Endothelial cell of umbilical vein (primary cell): ENCODE results near the gene GLIS2. TPM values are rescaled to one million over a fixed set of nuclear protein-coding genes. Genes with fewer than 3 reads are reported as not detected.

Experiments used
- BruUV-seq: library from RNA; stranded (reverse); fragments of 400-500 nt; replicated peaks from 2 replicates; lab custom pipeline; 2021; lab: Mats Ljungman, UMichigan
- CTCF ChIA-PET: fragments of 300-600, 350-600 bp; sonication (Branson Sonifier 250); formaldehyde crosslinking; loops from one replicate; lab custom pipeline; 2021; ENCODE audit warnings: antibody characterized with exemption, inconsistent platforms; lab: Charles Lee
- POLR2A ChIA-PET: fragments of 300-600, 350-600 bp; sonication (Branson Sonifier 250); formaldehyde crosslinking; loops from one replicate; lab custom pipeline; 2021; ENCODE audit warnings: antibody characterized with exemption, inconsistent platforms; lab: Charles Lee
- DNase-seq: peaks from one replicate; pipeline ENCODE4 v3.0.0-alpha.2; 2011; ENCODE audit warnings: low read depth, low spot score
- FAIRE-seq: peaks from 2 replicates; lab custom pipeline; 2011; peaks lifted over from hg19 to GRCh38; lab: Jason Lieb, UNC
- H2AFZ ChIP-seq: 2 replicates; pipeline ENCODE4 v1.6.0; 2012; ENCODE audit warnings: low read depth, low read length, control low read depth, inconsistent platforms
- H3K27ac ChIP-seq: 2 replicates; pipeline ENCODE4 v1.5.1; 2011; ENCODE audit warnings: low read depth, mild to moderate bottlenecking, control low read depth, low read length, moderate library complexity; ENCODE audit not compliant: insufficient read depth
- H3K27me3 ChIP-seq, 2 experiments: 2 replicates each; pipeline versions ENCODE4 v1.6.0 to v1.6.1; 2011; ENCODE audit warnings: low read length in 2 of 2, mixed read lengths in 1 of 2; ENCODE audit not compliant: control insufficient read depth in 2 of 2, insufficient read depth in 2 of 2
- H3K36me3 ChIP-seq, 2 experiments: 2 replicates in 1 of 2; 3 replicates in 1 of 2; pipeline ENCODE4 v1.5.1; 2011; ENCODE audit warnings: low read length in 2 of 2, mild to moderate bottlenecking in 1 of 2, moderate library complexity in 1 of 2; ENCODE audit not compliant: control insufficient read depth in 2 of 2, insufficient read depth in 2 of 2; ENCODE audit errors: extremely low read depth in 1 of 2
- H3K4me1 ChIP-seq: 3 replicates; pipeline ENCODE4 v1.5.1; 2011; ENCODE audit warnings: mild to moderate bottlenecking, low read length; ENCODE audit not compliant: control insufficient read depth, insufficient read depth; ENCODE audit errors: extremely low read depth
- H3K4me2 ChIP-seq: 2 replicates; pipeline ENCODE4 v1.6.1; 2011; ENCODE audit warnings: low read length, control low read depth, mixed read lengths; ENCODE audit not compliant: insufficient read depth
- H3K4me3 ChIP-seq, 3 experiments: fragments of 200-600 bp in 1 of 3; sonication (generic), shearing (Covaris generic) in 1 of 3; replicated peaks in 1 of 3; 2 replicates each; pipeline ENCODE4 v1.5.1; 2011 to 2016; ENCODE audit warnings: control low read depth in 3 of 3, low read length in 3 of 3, mild to moderate bottlenecking in 2 of 3, inconsistent platforms in 1 of 3, low read depth in 1 of 3, moderate library complexity in 1 of 3; ENCODE audit not compliant: insufficient read depth in 1 of 3
- H3K79me2 ChIP-seq: 2 replicates; pipeline ENCODE4 v1.6.0; 2012; ENCODE audit warnings: low read length, inconsistent platforms; ENCODE audit not compliant: control insufficient read depth, insufficient read depth
- H3K9ac ChIP-seq: replicated peaks from 2 replicates; pipeline ENCODE3; 2011; ENCODE audit warnings: low read length, control low read depth; ENCODE audit not compliant: insufficient read depth; ENCODE audit errors: extremely low read depth
- H3K9me1 ChIP-seq: replicated peaks from 3 replicates; pipeline ENCODE4 v1.6.0; 2011; ENCODE audit warnings: mild to moderate bottlenecking, low read length; ENCODE audit not compliant: control insufficient read depth, insufficient read depth; ENCODE audit errors: extremely low read depth
- H3K9me3 ChIP-seq: replicated peaks from 2 replicates; pipeline ENCODE4 v1.5.1; 2012; ENCODE audit warnings: low read length, inconsistent platforms; ENCODE audit not compliant: control insufficient read depth, insufficient read depth
- H4K20me1 ChIP-seq: replicated peaks from 2 replicates; pipeline ENCODE3; 2011; ENCODE audit warnings: mild to moderate bottlenecking, low read length; ENCODE audit not compliant: control insufficient read depth, insufficient read depth; ENCODE audit errors: extremely low read depth
- EZH2 ChIP-seq: IDR thresholded peaks from 2 replicates; pipeline ENCODE4 v1.6.1; 2012; ENCODE audit warnings: borderline replicate concordance, low read depth, mild to moderate bottlenecking, moderate library complexity, low read length, inconsistent platforms; ENCODE audit not compliant: severe bottlenecking
- FOS ChIP-seq: IDR thresholded peaks from 2 replicates; pipeline ENCODE4 v1.6.1; 2011; ENCODE audit warnings: mild to moderate bottlenecking, low read length, moderate library complexity, borderline replicate concordance; ENCODE audit not compliant: insufficient read depth
- GATA2 ChIP-seq: IDR thresholded peaks from 2 replicates; pipeline ENCODE4 v1.7.0; 2011; ENCODE audit warnings: low read depth, mild to moderate bottlenecking, moderate library complexity, mixed read lengths, low read length; ENCODE audit not compliant: insufficient read length, insufficient read depth
- JUN ChIP-seq: IDR thresholded peaks from 2 replicates; pipeline ENCODE4 v1.6.1; 2011; ENCODE audit warnings: borderline replicate concordance, low read depth; ENCODE audit not compliant: insufficient read length, insufficient read depth
- MYC ChIP-seq: IDR thresholded peaks from one replicate; pipeline ENCODE4 v1.6.1; 2011; ENCODE audit warnings: mild to moderate bottlenecking, low read depth, low read length
- POLR2A ChIP-seq: IDR thresholded peaks from 2 replicates; pipeline ENCODE4 v1.6.1; 2012; ENCODE audit warnings: low read depth, mild to moderate bottlenecking, control low read depth, low read length
- dilution Hi-C: fragments of 300-500 bp; cut with MboI; formaldehyde crosslinking; loops from one replicate; pipeline ENCODE4 v1.15.0; 2019; ENCODE audit warnings: low sequenced_read_pairs; ENCODE audit not compliant: extremely low pct_ligation_motif_present
- intact Hi-C: fragments of 100-400 bp; cut with micrococcal nuclease; formaldehyde crosslinking; loops from one replicate; pipeline ENCODE4 v1.10.0; 2022
- polyA plus RNA-seq, 4 experiments: library from polyadenylated mRNA; depleted of rRNA in 3 of 4; stranded (reverse) in 3 of 4; unstranded in 1 of 4; fragments of >200 nt; gene quantifications; 2 replicates each; pipeline versions ENCODE4 v1.2.1 to v1.2.3, GENCODE V29; 2011 to 2012; ENCODE audit warnings: missing spikeins in 1 of 4
- total RNA-seq: library from RNA; stranded (reverse); gene quantifications from 2 replicates; pipeline ENCODE4 v1.2.3, GENCODE V29; 2021
- TF ChIP-seq, protein P1 (sequence below), 2 donors: IDR thresholded peaks; 1 replicate in 1 of 2; 2 replicates in 1 of 2; pipeline ENCODE4 v1.5.1; 2011; ENCODE audit warnings: low read length in 2 of 2, mild to moderate bottlenecking in 2 of 2, moderate library complexity in 2 of 2, control low read depth in 1 of 2, inconsistent platforms in 1 of 2, low read depth in 1 of 2; ENCODE audit not compliant: insufficient read depth in 1 of 2; ENCODE audit errors: extremely low read depth in 1 of 2
- TF ChIP-seq, protein P2 (sequence below): IDR thresholded peaks from 2 replicates; pipeline ENCODE4 v1.6.1; 2011; ENCODE audit not compliant: insufficient read depth, insufficient read length

GLIS2 gene
- total and polyA plus RNA-seq, 2 donors (not counting 3 experiments of a cell fraction or from before 2014, with no cell fraction given), result 4.6 to 10.1 TPM

DNA sequence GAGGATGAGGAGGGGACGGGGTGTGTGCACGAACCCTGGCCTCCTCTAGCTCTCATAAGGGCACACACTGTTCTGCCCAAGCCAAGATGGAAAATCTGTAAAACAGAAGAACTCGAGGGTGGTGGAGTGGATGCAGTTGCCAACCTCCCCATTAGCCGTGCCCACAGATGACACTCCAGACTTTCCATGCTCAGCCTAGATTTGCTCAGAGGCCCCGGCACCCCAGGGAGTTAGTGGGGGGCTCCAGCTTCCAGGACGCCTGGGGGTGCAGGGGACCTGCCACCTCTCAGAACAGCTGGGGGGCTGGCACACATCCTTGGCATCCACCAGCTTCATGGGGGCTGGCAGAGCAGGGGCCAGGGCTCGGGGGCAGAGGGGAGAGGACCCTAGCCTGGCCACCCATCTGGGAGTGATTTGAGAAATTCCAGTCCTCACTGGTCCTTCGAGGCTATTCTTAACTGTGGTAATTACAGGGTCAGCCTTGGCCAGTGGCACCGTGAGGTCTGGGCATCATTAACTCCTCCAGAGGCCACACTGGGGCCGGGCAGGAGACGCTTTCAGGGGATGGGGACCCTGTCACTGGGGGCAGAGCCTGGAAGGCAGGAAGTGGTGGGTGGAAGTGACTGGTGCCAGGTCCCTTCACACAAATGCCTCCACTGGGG lies 70.1 kb downstream of the GLIS2 start:
- no peak overlapping the region for H3K27ac ChIP-seq
- TF ChIP-seq FOS, result no peak
- TF ChIP-seq EZH2, result no peak
- TF ChIP-seq GATA2, result no peak
- TF ChIP-seq JUN, result no peak
- TF ChIP-seq, protein P1, sequence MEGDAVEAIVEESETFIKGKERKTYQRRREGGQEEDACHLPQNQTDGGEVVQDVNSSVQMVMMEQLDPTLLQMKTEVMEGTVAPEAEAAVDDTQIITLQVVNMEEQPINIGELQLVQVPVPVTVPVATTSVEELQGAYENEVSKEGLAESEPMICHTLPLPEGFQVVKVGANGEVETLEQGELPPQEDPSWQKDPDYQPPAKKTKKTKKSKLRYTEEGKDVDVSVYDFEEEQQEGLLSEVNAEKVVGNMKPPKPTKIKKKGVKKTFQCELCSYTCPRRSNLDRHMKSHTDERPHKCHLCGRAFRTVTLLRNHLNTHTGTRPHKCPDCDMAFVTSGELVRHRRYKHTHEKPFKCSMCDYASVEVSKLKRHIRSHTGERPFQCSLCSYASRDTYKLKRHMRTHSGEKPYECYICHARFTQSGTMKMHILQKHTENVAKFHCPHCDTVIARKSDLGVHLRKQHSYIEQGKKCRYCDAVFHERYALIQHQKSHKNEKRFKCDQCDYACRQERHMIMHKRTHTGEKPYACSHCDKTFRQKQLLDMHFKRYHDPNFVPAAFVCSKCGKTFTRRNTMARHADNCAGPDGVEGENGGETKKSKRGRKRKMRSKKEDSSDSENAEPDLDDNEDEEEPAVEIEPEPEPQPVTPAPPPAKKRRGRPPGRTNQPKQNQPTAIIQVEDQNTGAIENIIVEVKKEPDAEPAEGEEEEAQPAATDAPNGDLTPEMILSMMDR (IDR thresholded peaks at IDR 0.05; ENCODE audit: extremely low read depth in 1 of 2, insufficient read depth in 1 of 2, low read depth in 1 of 2, low read length in 2 of 2), result no peak
- TF ChIP-seq POLR2A, result no peak
- no peak for TF ChIP-seq MYC
- TF ChIP-seq, protein P2, sequence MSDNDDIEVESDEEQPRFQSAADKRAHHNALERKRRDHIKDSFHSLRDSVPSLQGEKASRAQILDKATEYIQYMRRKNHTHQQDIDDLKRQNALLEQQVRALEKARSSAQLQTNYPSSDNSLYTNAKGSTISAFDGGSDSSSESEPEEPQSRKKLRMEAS, result no peak
- ChIA-PET POLR2A (interaction anchor here (0.6 kb wide), 1 partner anchor 37 kb away, joined by 3 read pairs; no protein-coding TSS in a partner anchor), CTCF (interaction anchor here (1.0 to 2.5 kb wide), 4 partner anchors 13 to 27 kb away, joined by 3 to 18 read pairs (median 6); no protein-coding TSS in a partner anchor)
- intact Hi-C loops (no loop called here), dilution Hi-C loops (no loop called here)
- no peaks in the 10 kb centered on the region for H4K20me1 ChIP-seq
- no TSS peak for BruUV-seq
- no peaks in the 10 kb centered on the region for H3K79me2 ChIP-seq
- peaks cover 22% of the 10 kb centered on the region for H3K4me1 ChIP-seq
- H2AFZ ChIP-seq, result no peak overlapping the region
- no peak overlapping the region for H3K4me2 ChIP-seq
- DNase-seq, result no peak
- H3K9me1 ChIP-seq, result no peaks in the 10 kb centered on the region
- H3K27me3 ChIP-seq, result no peaks in the 10 kb centered on the region
- no peak overlapping the region for H3K9ac ChIP-seq
- H3K4me3 ChIP-seq, result no peak overlapping the region
- H3K9me3 ChIP-seq, result no peaks in the 10 kb centered on the region
- H3K36me3 ChIP-seq, result peaks cover 0 to 18% of the 10 kb centered on the region in 2 experiments
- no peak for FAIRE-seq
